GM10847 (cell line): Measurements from ENCODE around the gene GCH1.

Experiments
- POLR2A ChIP-seq: IDR thresholded peaks from 2 replicates; pipeline ENCODE4 v1.6.1; 2011; ENCODE audit not compliant: insufficient read length; ENCODE audit errors: extremely low read depth

GCH1 gene

DNA sequence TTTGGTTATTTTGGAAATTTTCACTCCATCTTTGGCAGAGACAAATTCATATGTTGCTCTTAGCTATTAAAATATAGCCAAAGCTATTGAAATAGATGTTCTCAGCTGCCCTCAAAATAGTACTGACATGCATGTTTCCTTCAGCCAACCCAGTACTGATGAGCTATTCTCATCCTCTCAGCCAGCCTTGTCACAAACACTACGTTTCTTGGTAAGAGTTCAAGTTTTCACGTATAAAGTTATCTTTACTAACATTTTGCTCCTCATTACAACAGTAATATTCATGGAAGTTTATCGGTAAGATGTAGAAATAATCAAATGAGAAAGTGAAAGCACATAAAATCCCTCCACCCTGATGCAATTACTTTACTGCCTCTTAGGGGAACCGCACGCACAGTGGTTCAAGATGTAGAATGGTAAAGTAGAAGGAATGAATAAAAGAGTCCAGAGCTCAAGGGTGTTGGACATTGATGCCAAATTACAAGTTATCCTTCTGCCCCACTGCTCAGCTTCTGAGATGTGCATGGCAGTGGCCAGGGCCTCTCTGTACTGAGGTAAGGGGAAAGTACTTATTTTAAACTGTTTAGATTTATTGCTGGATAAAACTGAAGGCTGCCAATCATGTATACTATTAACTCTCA is 20.7 kb downstream of the GCH1 start:
- no peak for TF ChIP-seq POLR2A

DNA sequence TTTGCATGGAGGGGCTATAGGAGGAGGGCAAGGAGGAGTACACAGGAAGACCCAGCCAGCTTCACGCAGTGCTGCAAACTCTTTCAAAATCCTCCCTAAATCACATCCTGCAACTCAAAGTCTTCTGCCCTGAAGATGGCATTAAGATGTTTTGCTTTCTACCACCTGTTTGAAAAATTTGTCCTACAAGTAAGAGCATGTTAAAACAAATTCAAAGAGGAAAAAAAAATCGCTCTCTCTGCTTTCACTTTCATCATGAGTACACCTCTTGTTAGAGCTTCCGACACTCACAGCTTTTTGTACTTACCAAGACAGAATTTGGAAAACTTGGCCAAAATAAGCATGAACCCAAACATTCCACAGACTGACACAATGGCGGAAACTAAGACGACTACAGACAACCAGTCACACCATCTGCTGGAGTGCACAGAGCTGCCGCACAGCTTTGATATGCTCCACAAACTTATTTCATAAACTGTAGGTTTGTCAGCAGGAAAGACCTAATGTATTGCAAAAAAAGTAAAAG is 21.3 kb downstream of the GCH1 start:
- no peak for TF ChIP-seq POLR2A

DNA sequence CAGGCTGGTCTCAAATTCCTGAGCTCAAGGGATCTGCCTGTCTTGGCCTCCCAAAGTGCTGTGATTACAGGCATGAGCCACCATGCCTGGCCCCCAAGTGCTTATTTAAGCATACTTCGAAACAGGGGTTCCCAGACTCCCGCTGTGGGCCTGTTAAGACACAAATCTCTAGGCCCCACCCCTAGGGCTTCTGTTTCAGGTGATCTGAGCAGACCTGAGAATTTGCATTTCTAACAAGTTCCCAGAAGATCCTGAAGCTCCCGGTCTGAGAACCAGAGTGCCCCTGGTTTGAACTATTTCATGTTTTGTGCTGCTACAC is 25.0 kb downstream of the GCH1 start:
- TF ChIP-seq POLR2A = no peak

DNA sequence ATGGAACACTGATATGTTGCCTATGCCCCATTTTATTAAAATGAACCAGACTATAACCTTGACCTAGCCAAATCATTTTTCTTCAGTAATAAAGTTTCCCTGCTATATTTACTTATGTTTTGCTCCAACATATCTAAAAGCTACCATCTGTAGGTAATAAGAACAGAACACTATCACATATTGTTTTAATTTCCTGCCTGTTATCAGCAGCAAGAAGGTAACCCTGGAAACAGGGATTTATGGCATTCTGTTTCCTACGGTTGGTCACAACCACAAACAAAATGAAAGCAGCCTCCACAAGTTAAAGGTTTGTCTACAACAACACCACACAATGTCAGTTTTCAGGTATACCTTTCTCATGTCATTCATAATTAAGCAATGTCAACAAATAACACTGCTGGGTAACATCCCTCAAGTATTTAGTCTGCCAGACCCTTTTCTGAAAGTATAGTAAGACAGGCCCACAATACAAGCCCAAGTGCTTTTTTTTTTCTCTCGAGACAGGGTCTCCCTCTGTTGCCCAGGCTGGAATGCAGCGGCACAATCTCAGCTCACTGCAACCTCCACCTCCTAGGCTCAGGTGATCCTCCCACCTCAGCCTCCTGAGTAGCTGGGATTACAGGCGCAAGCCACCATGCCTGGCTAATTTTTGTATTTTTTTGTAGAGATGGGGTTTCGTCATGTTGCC is 25.5 kb downstream of the GCH1 start:
- TF ChIP-seq POLR2A = no peak

DNA sequence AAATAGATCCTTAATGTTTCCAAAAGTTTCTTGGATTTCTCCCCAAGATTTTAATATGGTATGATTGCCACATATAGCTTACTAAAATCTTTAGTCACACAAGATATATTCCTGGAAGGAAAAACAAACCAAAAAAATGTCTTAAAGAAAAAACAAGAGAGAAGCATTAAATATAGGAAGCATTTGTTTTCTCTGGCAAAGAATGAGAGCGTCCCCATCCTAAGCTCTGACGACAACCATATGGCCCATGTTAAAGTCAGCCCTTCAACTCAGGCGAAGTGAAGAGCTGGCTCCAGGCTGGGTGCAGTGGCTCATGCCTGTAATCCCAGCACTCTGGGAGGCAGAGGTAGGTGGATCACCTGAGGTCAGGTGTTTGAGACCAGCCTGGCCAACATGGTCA is 35.6 kb downstream of the GCH1 start:
- no peak for TF ChIP-seq POLR2A

DNA sequence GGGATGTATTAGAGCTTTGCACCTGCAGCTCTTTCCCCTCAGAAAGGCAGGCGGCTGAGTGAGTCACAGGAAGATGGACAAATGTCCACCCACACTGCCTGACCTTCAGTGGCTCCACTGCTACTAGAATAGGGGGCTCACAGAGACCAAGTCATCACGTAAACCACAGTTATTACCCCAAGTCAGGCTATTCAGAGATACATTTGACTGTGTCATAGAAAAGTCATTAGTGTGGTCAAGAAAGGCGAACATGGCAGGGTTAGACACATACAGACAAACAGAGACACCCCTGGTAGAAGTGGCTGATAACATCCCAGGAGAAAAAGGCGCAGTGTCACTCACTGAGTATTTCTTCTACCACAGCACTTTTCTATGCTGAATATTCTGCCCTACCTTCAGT is 36.0 kb downstream of the GCH1 start:
- no peak for TF ChIP-seq POLR2A

DNA sequence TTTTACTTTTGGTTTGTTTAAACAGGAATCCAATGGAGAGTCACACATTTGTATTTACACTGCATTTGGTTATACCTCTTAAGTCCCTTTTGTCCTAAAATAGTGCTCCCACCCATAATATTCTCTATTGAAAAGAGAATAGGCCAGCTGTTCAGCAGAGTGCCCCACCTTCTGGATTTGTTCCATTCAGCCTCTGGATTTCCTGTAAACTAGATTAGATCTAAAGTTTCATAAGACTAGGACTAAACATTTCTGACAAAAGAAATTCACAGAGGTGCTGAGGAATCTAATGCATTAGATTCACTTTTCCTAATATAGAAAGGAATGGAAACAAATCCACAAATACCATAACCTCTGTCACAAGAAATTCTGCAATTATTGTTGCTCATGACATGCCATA is 38.1 kb downstream of the GCH1 start:
- TF ChIP-seq POLR2A = no peak

DNA sequence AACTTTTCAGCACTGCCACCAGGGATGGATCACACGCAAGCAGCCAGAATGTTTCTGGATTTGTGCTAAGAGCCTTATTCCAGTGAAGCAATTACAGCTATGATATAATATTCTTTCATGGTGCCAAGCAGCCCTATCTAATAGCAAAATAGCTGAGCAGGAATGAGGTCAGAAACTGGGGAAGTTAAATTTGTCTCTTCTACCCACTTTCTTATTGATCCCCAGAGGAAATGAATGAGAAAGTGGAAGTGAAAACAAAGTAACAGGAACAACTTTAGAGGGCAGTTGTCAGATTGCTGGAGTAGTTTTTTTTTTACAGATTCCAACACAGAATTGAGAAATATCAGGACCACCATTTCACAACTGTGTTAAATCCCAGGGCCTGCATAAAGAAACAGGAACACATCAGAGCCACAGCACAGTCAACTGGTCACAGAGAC is 44.8 kb downstream of the GCH1 start:
- no peak for TF ChIP-seq POLR2A

DNA sequence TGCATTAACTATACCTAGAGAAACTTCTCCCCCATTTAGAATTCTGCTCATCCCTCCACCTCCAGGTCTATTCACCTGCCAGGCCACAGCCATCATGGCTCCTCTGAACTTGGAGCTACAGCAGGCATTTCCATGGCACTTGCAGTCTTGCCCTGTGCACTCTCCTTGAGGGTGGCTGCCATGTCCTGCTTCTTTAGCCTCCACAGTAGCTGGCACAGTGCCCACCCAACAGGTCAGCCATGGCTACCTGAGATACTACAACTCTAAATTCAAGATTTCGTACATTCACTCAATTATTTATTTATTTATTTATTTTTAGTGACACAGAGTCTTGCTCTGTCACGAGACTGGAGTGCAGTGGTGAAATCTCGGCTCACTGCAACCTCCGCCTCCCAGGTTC is 46.5 kb downstream of the GCH1 start:
- no peak for TF ChIP-seq POLR2A

DNA sequence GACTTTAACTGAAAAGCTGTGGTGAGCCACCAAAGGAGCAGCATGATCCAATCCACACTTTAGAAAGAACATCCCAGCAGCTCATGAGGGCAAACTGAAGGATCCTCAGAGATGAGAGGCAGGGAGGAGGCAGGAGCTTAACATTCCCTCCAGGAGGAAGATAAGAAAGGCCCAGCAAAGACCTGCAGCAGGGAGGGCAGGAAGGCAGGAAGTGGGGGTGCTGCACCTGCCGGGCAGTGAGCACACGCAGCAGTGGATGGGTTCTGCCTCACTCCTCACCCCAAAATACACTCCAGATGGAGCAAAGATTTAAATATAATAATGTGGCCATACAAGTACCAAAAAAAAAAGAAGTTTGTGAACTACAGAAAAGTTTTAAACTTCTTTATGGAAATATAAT is 48.4 kb downstream of the GCH1 start:
- TF ChIP-seq POLR2A = no peak

DNA sequence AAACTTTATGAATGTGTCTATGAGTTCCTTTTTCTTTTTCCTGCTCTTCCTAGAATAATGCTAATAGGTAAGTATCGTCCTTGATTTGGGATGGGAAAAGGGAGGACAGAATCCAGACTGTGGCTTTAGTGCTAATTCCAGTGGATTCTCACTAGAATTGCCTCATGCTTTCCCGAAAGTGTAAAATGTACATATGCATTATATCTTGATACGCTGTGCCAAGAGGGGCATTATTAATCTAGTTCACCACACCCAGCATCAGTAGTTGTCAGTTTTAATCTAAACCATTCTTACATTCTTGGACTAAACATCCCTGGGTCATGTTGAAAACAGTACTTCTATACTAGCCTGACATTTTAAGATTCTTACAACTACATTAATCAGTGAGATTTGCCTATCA is 49.3 kb downstream of the GCH1 start:
- no peak for TF ChIP-seq POLR2A

DNA sequence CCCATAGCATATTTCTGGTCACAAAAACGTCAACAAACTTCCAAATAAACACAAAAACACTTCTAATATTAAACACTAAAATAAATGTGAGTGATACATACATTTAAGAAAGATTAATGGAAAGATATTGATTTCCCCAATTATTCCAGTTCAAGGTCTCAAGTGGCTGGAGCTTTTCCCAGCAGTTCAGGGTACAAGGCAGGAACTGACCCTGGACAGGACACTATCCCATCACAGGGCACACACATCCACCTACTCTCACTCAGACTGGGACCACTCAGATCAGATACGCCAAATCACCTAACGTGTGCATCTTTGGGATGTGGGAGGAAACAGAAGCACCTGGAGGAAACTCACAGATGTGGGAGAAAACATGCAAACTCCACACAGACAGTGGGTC is 50.4 kb downstream of the GCH1 start:
- no peak for TF ChIP-seq POLR2A

DNA sequence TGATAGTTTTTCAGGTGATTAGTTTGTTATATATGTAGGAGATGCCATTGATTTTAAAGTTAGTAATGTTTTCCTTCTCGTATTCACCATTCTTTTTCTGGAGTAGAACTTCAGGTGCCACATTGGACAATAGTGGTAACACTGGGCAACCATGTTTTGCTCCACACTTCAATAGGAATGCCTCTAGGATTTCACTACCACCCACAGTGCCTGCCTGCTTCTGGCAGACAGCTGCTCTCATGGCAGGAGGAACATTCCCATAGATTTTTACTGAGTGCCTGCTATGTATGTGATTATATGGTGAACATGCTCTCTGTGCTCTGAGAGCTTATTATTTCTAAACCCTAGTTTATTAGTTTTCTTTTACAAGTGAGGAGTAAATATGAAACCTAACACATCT is 53.7 kb downstream of the GCH1 start:
- no peak for TF ChIP-seq POLR2A

DNA sequence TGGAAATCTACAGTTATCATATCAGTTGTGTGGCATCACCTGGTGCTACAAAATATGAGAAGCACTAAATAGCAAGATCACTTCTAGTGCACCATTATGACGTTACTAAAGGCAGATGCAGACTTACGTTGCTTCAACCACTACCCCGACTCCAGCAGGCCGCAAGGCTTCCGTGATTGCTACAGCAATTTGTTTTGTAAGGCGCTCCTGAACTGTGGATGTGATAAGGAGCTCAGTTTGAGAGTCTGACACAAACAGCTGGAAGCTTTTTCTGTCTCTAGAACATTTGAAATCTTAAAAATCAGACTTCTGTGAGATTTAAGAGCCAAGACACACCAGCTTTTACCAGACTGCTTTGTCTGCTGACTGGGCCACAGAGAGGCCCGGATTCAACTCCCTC is 57.0 kb downstream of the GCH1 start:
- no peak for TF ChIP-seq POLR2A

DNA sequence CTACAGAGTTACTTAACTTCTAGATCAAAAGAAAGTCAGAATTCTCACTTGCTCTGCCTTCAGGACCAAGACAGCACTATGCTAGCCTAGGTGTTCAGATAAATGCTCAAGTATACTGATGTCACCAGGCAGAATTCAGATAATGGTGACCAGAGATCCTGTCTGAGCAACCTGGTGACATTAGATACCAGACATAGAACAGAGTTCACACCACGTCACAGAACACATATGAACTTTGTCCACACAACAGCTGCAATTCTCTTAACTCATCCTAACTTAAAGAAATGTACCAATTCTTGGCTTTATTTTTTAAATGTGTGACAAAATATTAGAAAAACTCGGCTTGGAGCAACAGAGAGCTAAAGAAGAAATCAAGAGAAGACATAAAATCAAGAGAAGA is 58.1 kb downstream of the GCH1 start:
- no peak for TF ChIP-seq POLR2A

DNA sequence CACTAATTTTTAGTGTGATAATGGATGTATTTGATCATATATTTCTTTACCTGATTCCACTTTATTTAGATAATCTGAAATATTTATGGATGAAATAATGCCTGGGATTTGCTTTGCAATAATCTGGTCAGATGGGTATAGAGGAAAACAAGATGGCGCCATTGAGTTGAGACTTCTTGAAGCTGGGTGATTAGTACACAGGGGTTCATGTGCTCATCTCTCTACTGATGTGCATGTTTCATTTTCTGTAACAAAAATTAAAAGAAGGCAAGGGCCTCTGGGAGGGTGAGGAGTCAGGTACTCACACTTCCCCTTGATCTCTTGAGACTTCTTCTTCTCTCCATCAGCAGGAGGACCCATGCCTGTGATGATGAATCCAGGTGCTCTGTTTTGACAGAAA is 61.8 kb downstream of the GCH1 start:
- no peak for TF ChIP-seq POLR2A

DNA sequence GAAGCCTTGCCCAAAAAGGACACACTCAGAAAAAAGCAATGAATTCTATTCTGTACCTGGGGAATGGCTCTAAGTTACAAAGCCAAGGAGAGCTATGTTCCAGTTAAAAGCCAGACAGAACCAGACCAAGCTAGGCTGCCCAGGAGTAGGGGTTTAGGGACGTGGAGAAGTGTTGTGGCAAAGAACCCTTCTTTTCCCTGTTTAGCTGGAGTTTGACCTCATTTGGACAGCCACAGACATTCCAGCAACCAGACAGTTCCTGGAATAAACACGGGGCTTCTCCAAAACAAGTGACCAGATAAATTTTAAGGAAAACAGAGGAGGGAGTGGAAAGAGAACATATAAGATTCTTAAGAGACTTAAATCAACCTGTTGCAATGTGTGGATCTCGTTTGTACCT is 62.3 kb downstream of the GCH1 start:
- no peak for TF ChIP-seq POLR2A

DNA sequence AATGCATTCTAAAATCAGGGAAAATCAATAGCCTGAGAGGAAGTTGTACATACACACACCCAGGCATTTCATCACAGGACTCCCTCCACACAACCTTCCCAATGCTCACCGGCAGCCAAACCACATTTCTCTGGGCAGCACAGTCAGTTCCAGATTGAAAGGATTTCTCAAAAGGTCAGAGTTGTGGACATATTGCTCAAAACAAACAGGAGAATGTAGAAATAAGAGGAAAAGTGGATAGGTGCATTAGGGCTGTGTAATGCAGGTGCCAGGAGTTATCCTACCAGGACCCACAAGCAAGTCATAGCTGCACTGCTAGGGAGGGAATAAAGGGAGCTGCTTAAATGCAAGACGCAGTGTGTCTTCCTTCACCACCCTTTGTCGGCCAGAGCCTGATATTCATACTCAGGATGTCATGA is 62.9 kb downstream of the GCH1 start:
- TF ChIP-seq POLR2A = no peak
